BLaER1 (cell line): ENCODE results near the gene MKKS.

Experiments used
- H3K27ac ChIP-seq: shearing (Covaris generic); formaldehyde crosslinking; 2 replicates; pipeline ENCODE4 v1.8.1; 2022
- H3K27me3 ChIP-seq: shearing (Covaris generic); formaldehyde crosslinking; 2 replicates; pipeline ENCODE4 v1.8.1; 2022
- H3K36me3 ChIP-seq: shearing (Covaris generic); formaldehyde crosslinking; 2 replicates; pipeline ENCODE4 v1.8.1; 2022
- H3K4me1 ChIP-seq: shearing (Covaris generic); formaldehyde crosslinking; 2 replicates; pipeline ENCODE4 v1.8.1; 2022
- H3K4me2 ChIP-seq: shearing (Covaris generic); formaldehyde crosslinking; 2 replicates; pipeline ENCODE4 v1.8.1; 2022
- H3K4me3 ChIP-seq: shearing (Covaris generic); formaldehyde crosslinking; 2 replicates; pipeline ENCODE4 v1.8.1; 2022
- H3K9ac ChIP-seq: shearing (Covaris generic); formaldehyde crosslinking; 2 replicates; pipeline ENCODE4 v1.8.1; 2022
- H3K9me3 ChIP-seq: shearing (Covaris generic); formaldehyde crosslinking; 2 replicates; pipeline ENCODE4 v1.8.1; 2022
- H4K20me1 ChIP-seq: shearing (Covaris generic); formaldehyde crosslinking; 2 replicates; pipeline ENCODE4 v1.8.1; 2022
- Cebpa-rat ChIP-seq: shearing (Covaris generic); IDR thresholded peaks from 2 replicates; pipeline ENCODE4 v1.8.1; 2022

The MKKS gene

DNA sequence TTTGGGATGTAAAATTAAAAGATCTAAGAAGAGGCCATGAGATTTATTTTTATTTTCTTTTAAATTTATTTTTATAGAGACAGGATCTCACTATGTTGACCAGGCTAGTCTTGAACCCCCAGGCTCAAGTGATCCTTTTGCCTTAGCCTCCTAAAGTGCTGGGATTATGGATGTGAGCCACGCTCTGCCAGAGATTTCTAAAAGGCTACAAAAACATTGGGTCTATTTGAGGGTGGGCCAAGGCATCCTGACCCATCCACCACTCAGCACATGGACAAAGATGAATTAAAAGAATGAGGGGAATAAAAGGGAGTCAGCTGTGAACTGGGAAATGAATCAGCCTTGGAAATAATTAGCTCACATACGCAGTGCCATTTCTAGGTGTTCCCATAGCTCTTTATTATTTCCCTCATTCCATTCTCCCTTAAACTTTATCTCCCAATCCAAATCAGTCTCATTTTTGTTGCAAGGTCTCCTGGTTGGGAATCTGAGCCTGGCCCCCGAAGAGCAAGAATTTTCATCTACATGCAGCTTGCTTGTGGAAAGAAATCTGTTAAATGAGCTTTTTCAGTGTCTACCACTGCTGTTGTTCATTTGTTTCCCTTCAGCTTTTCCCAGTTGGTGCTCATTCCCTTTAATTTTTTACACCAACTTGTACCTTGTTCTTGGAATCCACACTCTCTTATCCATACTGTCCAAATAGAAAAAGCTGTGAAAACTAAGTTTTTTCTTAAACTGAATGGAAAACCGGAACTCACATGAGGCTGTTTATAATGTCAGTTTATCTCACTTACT lies 66.9 kb downstream of the MKKS start:
- Histone ChIP-seq H3K4me1 (no peaks in the 10 kb centered on the region), H4K20me1 (no peaks in the 10 kb centered on the region), H3K27me3 (no peaks in the 10 kb centered on the region), H3K4me3 (no peak overlapping the region), H3K9me3 (no peaks in the 10 kb centered on the region), H3K36me3 (no peaks in the 10 kb centered on the region), H3K9ac (no peak overlapping the region), H3K27ac (no peak overlapping the region), H3K4me2 (no peak overlapping the region)
- no peak for TF ChIP-seq Cebpa-rat

DNA sequence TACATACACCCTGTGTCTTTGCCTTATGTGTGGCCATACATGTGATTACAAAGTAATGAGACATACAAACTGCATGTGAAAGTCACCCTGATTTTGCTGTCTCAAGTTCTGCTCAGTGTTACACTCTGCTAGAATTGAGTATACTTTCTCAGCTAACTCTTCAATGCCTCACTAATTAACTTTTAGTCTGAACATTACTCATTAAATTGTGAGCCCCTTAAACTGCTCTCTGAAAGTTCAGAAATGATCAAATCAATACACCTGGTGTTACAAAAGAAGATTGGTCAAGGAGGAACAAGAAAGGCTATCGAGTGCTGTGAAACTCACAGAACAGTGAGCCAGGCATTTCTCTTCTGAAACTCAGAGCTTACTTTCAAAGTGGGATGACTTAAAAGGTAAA lies 71.3 kb downstream of the MKKS start:
- Histone ChIP-seq H3K4me2 (no peak overlapping the region), H3K27me3 (no peaks in the 10 kb centered on the region), H3K27ac (no peak overlapping the region), H4K20me1 (no peaks in the 10 kb centered on the region), H3K9me3 (no peaks in the 10 kb centered on the region), H3K9ac (no peak overlapping the region), H3K36me3 (no peaks in the 10 kb centered on the region), H3K4me1 (no peaks in the 10 kb centered on the region), H3K4me3 (no peak overlapping the region)
- TF ChIP-seq Cebpa-rat, result no peak

DNA sequence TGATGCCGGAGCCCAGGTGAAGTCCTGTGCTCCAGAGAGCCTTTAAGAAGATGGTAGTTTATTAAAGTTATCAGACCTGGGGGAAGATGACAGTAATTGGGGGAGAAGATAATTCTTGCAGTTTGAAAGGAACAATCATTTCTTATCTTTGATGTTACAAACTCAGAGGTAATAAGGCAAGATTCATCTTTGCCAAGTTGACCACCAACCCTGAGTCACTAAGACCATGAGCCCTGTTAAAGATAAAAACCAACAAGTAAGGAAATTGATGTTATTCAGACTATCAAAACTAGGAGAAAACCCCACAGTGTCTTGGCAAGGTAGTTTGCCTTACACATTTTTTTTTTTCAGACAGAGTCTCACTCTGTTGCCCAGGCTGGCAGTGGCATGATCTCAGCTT lies 73.1 kb downstream of the MKKS start:
- Histone ChIP-seq H3K27me3 (no peaks in the 10 kb centered on the region), H3K9me3 (peaks cover 7% of the 10 kb centered on the region), H3K4me3 (no peak overlapping the region), H4K20me1 (no peaks in the 10 kb centered on the region), H3K4me2 (no peak overlapping the region), H3K9ac (no peak overlapping the region), H3K4me1 (no peaks in the 10 kb centered on the region), H3K27ac (no peak overlapping the region), H3K36me3 (no peaks in the 10 kb centered on the region)
- no peak for TF ChIP-seq Cebpa-rat

DNA sequence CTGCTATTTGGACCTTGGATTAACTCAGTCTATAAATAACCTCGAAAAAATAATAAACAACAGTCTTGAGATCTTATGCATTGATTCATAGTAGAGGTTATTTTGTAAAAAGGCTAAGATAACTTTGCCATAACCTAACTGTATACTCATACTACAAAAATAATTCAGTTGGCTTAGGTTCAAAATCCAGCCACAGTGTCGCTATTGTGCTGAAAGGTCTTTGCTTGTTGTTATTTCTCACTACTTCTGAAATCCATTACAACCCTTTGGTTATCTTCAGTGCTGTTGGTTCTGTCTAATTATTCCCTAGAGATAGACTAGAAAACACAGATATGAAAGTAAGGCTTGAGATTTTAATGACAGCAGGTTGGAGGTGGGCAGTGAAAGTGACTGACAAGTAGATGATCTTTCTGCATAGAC lies 74.4 kb downstream of the MKKS start:
- Histone ChIP-seq H3K27me3 (no peaks in the 10 kb centered on the region), H3K4me3 (no peak overlapping the region), H3K36me3 (no peaks in the 10 kb centered on the region), H3K27ac (no peak overlapping the region), H3K9me3 (peaks cover 7% of the 10 kb centered on the region), H3K4me1 (no peaks in the 10 kb centered on the region), H3K9ac (no peak overlapping the region), H4K20me1 (no peaks in the 10 kb centered on the region), H3K4me2 (no peak overlapping the region)
- TF ChIP-seq Cebpa-rat, result no peak

DNA sequence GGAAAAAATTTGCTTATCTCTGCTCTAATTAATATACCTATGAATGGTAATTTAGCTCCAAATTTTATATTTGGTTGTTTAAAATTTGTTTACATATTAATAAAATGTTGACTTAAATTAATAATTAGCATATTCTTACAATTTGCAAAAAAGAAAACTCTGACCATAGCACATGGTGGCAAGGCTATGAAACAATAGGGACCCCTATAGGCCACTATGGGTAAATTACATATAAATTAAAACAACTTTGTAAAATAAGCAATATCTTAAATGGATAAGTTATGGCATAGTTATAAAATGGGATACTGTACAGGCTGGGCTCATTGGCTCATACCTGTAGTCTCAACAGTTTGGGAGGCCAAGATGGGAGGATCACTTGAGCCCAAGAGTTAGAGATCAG lies 76.0 kb downstream of the MKKS start:
- no peak for TF ChIP-seq Cebpa-rat
- no peak overlapping the region for H3K27ac ChIP-seq
- peaks cover 7% of the 10 kb centered on the region for H3K9me3 ChIP-seq
- H3K4me1 ChIP-seq, result no peaks in the 10 kb centered on the region
- no peaks in the 10 kb centered on the region for H3K36me3 ChIP-seq
- H3K4me2 ChIP-seq, result no peak overlapping the region
- H3K4me3 ChIP-seq, result no peak overlapping the region
- no peaks in the 10 kb centered on the region for H4K20me1 ChIP-seq
- no peaks in the 10 kb centered on the region for H3K27me3 ChIP-seq
- H3K9ac ChIP-seq, result no peak overlapping the region

DNA sequence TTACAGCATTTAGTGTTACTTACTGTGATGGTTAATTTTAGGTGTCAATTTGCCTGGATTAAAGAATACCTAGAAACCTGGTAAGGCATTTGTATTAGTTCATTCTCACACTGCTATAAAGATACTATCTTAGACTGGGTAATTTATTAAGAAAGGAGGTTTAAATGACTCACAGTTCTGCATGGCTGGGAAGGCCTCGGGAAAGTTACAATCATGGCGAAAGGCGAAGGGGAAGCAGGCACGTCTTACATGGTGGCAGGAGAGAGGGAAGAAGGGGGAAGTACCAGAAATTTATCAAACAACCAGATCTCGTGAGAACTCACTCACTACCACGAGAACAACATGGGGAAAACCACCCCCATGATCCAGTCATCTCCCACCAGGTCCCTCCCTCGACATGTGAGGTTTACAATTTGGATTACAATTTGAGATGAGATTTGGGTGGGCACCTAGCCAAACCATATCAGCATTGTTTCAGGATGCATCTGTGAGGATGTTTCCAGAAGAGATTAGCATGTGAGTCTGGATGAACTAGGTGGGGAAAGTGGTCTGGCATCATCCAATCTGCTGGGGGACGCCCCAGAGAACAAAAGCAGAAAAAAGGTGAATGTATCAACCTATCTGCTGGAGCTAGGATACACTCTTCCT lies 76.8 kb downstream of the MKKS start:
- no peak for TF ChIP-seq Cebpa-rat

DNA sequence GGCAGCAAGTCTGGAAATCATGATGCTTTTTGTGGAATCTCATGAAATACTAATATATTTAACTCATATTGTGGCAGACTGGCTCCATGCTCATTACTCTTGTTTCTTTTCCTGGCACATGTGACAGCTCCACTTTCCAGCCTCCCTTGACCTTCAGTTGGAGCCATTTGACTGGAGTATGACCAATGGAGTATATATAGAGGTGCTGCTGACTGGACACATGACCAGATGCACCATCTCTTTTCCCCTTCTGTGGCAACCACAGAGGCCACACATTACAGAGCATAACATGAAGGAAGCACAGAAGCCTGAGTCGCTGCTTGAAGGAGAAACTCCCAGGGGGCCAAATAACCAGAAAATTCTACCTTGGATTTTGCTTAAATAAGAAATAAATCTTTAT lies 77.4 kb downstream of the MKKS start:
- H3K4me1 ChIP-seq, result no peaks in the 10 kb centered on the region

More for the DNA sequence above, 76.8 kb downstream of the MKKS start:
- Histone ChIP-seq H4K20me1 (no peaks in the 10 kb centered on the region), H3K27ac (no peak overlapping the region), H3K9me3 (peaks cover 7% of the 10 kb centered on the region), H3K27me3 (no peaks in the 10 kb centered on the region), H3K4me3 (no peak overlapping the region), H3K4me2 (no peak overlapping the region), H3K9ac (no peak overlapping the region), H3K36me3 (no peaks in the 10 kb centered on the region), H3K4me1 (no peaks in the 10 kb centered on the region)

DNA sequence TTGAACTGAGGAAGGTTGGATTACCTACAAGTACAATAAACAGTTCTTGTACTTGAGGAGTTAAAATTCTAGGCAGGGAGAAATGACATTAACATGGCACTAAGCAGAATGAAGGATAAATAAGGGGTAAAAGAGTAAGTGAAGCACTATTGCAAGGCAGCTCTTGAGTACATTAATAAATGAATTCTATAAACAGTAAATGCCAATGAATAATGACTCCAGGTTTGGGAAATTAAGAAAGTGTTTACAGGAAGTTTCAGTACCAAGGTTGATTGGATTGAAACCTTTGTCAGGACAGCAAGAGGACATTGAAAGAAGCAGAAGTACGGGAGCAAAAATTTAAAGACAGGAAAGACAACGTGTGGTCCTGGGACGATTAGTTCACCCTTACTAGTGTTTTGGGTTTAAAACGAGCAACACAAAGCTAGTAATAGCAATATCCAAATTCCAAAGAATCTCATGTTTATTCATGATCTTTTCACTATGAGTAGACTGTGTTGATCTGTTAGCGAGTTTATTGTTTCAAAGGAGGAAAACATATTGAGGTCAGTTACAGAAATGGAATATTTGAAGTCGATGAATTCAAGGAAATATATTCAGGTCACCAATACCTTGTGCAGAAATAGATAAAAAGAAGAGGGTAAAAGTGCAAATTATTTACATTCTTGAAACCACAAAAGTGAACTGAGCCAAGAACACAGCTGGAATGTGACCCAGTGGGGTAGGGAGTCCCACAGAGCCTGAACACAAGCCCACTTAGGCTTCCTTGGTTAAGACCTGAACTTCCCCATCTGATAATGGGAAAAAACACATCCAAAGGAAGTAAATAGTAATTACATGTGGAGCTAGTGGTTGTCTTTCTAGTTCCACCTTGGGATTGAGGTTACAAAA lies 80.8 kb downstream of the MKKS start:
- no peak overlapping the region for H3K4me2 ChIP-seq
- no peak for TF ChIP-seq Cebpa-rat

More for the DNA sequence above, 77.4 kb downstream of the MKKS start:
- Histone ChIP-seq H3K36me3 (no peaks in the 10 kb centered on the region), H4K20me1 (no peaks in the 10 kb centered on the region), H3K27ac (no peak overlapping the region), H3K27me3 (no peaks in the 10 kb centered on the region), H3K9me3 (peaks cover 7% of the 10 kb centered on the region), H3K9ac (no peak overlapping the region), H3K4me2 (no peak overlapping the region), H3K4me3 (no peak overlapping the region)
- TF ChIP-seq Cebpa-rat, result no peak

More for the DNA sequence above, 80.8 kb downstream of the MKKS start:
- Histone ChIP-seq H3K27me3 (no peaks in the 10 kb centered on the region), H3K4me3 (no peak overlapping the region), H3K9me3 (peaks cover 7% of the 10 kb centered on the region), H4K20me1 (no peaks in the 10 kb centered on the region), H3K27ac (no peak overlapping the region), H3K36me3 (no peaks in the 10 kb centered on the region), H3K4me1 (peaks cover 9% of the 10 kb centered on the region), H3K9ac (no peak overlapping the region)
